ENCODE data around the gene DGLUCY. TPM values are rescaled to one million over a fixed set of nuclear protein-coding genes. Genes with fewer than 3 reads are reported as not detected.

Gene DGLUCY
- total and polyA plus RNA-seq, 2 of the 8 experiments (the other 6 are each of a cell fraction or from before 2014, with no cell fraction given) = 24.9 to 31.8 TPM

DNA sequence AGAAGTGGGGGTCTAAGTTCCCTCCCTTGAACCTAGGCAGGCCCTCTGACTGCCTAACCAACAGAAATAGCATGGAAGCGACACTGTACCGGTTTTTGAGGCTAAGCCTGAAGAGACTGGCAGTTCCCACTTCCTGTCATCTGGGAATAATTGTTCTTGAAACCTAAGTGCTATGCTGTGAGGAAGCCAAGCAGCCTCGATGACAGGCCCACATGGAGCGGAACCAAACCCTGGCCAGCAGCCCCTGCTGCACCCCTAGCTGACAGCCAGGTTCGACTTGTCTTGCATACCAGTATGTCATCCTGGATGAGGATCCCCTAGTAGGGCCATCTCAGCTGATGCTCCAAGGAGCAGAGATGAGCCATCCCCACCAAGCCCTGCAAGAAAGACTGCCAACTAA is 137.0 kb downstream of the DGLUCY start:
- Histone ChIP-seq H3K27me3 (replicated peaks in 1 of 4; ENCODE audit: control insufficient read depth in 3 of 4, extremely low read depth in 1 of 4, insufficient read depth in 3 of 4, low read length in 3 of 4) (peaks cover 0 to 16% (median 9%) of the 10 kb centered on the region in 4 experiments; a peak in 6 of 7 replicates), H2AK5ac (ENCODE audit: low read depth, low read length) (no peak overlapping the region), H3K18ac (ENCODE audit: extremely low read depth, low read length) (no peak overlapping the region), H3K4ac (replicated peaks; ENCODE audit: insufficient read length, low read depth, low read length) (no peak overlapping the region), H2BK120ac (replicated peaks; ENCODE audit: low read depth, low read length) (no peak overlapping the region), H3K9me3 (ENCODE audit: insufficient read depth in 2 of 2, low read depth in 1 of 2, low read length in 1 of 2) (no peaks in the 10 kb centered on the region), H3K36me3 (ENCODE audit: control insufficient read depth in 2 of 4, insufficient read depth in 4 of 4, low read length in 3 of 4) (no peaks in the 10 kb centered on the region), H4K5ac (ENCODE audit: insufficient read length, low read depth, low read length) (no peak overlapping the region), H3K27ac (ENCODE audit: low read depth, low read length) (no peak overlapping the region), H4K91ac (replicated peaks; ENCODE audit: insufficient read length, low read length) (no peak overlapping the region), H2BK5ac (ENCODE audit: low read depth, low read length) (no peak overlapping the region), H3K4me2 (ENCODE audit: insufficient read depth in 1 of 2, low read depth in 2 of 2, low read length in 2 of 2) (no peak overlapping the region), H3K9ac (replicated peaks in 1 of 4; ENCODE audit: extremely low read depth in 1 of 4, low read depth in 3 of 4, low read length in 3 of 4) (no peak overlapping the region), H2BK15ac (ENCODE audit: low read length) (no peak overlapping the region), H4K8ac (ENCODE audit: extremely low read depth, insufficient read depth, low read length) (no peak overlapping the region), H3K23ac (ENCODE audit: insufficient read length) (no peak overlapping the region), H3K4me1 (replicated peaks in 1 of 4; ENCODE audit: control insufficient read depth in 3 of 4, insufficient read depth in 4 of 4, low read length in 3 of 4) (peaks cover 0 to 10% (median 8%) of the 10 kb centered on the region in 4 experiments; a peak in 6 of 7 replicates), H3K4me3 (ENCODE audit: extremely low read depth in 1 of 4, insufficient read depth in 2 of 4, low read depth in 3 of 4, low read length in 4 of 4) (no peak overlapping the region), H2BK12ac (ENCODE audit: low read depth, low read length) (no peak overlapping the region), H3K56ac (replicated peaks; ENCODE audit: insufficient read length, low read depth, low read length) (no peak overlapping the region), H3K14ac (ENCODE audit: insufficient read length) (no peak overlapping the region), H3K23me2 (ENCODE audit: low read depth, low read length) (peaks cover 15% of the 10 kb centered on the region), H2AFZ (ENCODE audit: low read length) (no peak overlapping the region), H3K79me1 (ENCODE audit: low read depth, low read length) (no peaks in the 10 kb centered on the region), H2BK20ac (ENCODE audit: low read length) (no peak overlapping the region), H3K79me2 (ENCODE audit: control insufficient read depth in 1 of 2, insufficient read depth in 2 of 2, low read length in 2 of 2) (no peaks in the 10 kb centered on the region), H4K20me1 (replicated peaks in 1 of 2; ENCODE audit: control insufficient read depth in 1 of 2, insufficient read depth in 2 of 2, low read length in 2 of 2) (no peaks in the 10 kb centered on the region)
- CTCF ChIA-PET (ENCODE audit: partially characterized antibody) = interaction anchor here (0.9 to 3.5 kb wide), 4 partner anchors 21 to 77 kb away, joined by 3 to 22 read pairs (median 4); no protein-coding TSS in a partner anchor
- 88% methylated on average over 5 of the region's 5 CpGs; no CpG with 5 or more reads in 1 of the 2 experiments for WGBS, 2 experiments (ENCODE audit: extremely low coverage in 1 of 2, insufficient coverage in 1 of 2, insufficient read length in 1 of 2, insufficient replicate concordance in 2 of 2, low coverage in 1 of 2, low lambda C conversion rate in 2 of 2, missing lambda C conversion rate in 1 of 2)
- no peak for FAIRE-seq
- DNase-seq (ENCODE audit: low read depth in 1 of 2, low spot score in 2 of 2) = no peak
- POLR2A ChIA-PET (ENCODE audit: partially characterized antibody) = interaction anchor here (0.6 kb wide), 1 partner anchor 17 kb away, joined by 3 read pairs; no protein-coding TSS in a partner anchor
